GM12801 (cell line): ENCODE measurements around the gene CALHM3.

Source experiments
- TF ChIP-seq, protein P1 (sequence below): IDR thresholded peaks from one replicate; pipeline ENCODE4 v1.5.1; 2011; ENCODE audit warnings: control low read depth; ENCODE audit not compliant: insufficient read length; ENCODE audit errors: extremely low read depth

Gene CALHM3

GRCh38 chr10:103474077-103474476 lies 5.0 kb downstream of the CALHM3 start:
- TF ChIP-seq, protein P1, sequence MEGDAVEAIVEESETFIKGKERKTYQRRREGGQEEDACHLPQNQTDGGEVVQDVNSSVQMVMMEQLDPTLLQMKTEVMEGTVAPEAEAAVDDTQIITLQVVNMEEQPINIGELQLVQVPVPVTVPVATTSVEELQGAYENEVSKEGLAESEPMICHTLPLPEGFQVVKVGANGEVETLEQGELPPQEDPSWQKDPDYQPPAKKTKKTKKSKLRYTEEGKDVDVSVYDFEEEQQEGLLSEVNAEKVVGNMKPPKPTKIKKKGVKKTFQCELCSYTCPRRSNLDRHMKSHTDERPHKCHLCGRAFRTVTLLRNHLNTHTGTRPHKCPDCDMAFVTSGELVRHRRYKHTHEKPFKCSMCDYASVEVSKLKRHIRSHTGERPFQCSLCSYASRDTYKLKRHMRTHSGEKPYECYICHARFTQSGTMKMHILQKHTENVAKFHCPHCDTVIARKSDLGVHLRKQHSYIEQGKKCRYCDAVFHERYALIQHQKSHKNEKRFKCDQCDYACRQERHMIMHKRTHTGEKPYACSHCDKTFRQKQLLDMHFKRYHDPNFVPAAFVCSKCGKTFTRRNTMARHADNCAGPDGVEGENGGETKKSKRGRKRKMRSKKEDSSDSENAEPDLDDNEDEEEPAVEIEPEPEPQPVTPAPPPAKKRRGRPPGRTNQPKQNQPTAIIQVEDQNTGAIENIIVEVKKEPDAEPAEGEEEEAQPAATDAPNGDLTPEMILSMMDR = no peak

DNA sequence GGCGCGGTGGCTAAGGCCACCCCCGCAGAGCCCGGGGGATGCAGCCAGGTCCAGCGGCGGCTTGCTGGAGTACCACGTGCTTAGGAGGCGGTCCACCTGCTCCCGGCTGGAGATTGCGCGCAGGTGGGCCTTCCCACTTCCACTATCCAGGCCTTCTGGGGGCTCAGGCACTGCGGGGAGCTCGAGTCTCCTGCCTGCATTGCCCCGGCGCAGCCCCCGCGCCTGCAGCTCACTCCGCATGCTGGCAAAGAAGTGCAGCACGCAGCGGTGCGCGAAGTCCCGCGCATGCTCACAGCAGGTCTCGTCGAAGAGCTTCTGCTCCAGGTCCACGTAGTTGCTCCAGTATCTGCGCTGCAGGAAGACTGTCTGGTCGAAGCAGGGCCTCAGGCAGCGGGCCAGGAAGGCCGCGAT lies 5.8 kb downstream of the CALHM3 start:
- TF ChIP-seq, protein P1 = no peak

DNA sequence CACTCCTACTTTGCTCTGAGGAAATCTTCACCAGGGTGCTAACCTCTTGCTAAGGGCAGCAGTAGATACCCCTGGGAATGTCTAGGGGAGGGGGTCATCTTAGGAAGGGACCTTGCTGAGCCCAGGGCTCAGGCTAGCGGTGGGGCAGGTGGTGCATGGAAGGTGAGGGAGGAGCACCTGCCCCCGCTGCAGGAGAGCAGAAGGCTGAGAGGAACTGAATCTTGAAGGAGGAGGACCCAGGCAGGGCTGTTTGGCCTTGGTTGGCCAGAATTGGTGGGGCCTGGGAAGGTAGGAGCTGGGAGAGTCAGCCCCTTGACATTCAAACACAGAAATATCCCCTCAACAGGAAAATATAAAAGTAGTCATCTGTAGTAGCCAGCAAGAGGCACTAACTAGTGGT lies 7.0 kb downstream of the CALHM3 start:
- TF ChIP-seq, protein P1 = no peak

DNA sequence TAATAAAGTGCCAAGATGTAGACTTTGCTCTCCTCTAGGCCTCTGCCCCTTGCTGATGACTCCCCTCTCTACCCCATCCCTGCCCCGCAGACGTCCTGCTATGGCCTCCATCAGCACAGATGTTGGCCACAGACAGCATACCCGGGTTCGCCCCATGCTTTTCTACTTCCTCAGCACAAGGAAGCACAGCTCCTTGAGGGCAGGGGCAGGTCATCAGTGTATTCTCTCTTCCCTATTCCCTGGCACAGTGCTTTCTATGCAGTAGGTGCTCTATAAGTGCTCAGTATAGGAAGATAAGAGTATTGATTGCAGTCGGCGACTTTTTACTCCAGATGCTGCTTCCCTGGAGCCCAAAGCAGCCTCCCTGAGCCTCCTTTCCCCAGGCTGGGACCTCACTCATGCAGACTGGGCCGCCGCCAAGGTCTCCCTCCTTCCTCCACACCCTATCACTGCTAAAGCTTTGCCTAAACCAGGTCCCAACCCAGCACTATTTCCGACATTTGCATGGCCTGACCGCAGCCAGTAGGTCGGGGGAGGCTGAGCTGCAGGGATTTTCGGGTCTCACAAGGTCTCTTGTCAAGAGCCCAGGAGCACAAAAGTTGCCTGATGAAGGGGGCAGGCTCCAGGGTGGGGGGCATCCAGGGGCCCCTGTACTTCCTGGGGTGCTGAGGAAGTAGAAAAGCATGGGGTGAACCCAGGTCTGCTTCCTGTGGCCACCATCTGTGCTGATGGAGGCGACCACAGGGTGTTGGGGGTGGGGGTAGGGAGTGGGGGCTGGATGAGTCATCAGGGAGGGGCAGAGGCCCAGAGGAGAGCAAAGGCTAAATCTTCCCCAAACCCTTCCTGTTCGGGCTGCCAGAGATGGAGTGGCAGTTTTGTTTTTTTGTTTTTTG lies 8.0 kb downstream of the CALHM3 start:
- TF ChIP-seq, protein P1 = no peak

DNA sequence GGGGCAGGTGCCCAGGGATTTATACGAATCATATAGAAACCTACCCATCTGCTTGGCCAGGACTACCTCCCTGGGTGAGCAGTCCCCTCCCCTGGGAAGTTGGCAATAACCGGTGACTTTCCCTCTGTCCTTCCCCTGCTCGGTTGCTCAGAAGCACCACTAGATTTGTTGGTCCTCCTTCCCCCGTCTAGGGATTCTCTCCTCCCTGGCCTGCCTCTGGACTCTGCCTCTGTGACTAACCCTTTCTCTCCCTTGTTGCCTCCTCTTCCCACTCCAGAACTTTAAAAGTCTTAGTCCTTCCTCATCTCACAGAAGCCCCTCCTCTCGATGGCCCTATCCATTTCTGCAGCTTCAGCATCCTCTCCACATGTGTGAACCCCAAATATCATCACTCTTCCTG lies 9.8 kb downstream of the CALHM3 start:
- TF ChIP-seq, protein P1 = no peak

DNA sequence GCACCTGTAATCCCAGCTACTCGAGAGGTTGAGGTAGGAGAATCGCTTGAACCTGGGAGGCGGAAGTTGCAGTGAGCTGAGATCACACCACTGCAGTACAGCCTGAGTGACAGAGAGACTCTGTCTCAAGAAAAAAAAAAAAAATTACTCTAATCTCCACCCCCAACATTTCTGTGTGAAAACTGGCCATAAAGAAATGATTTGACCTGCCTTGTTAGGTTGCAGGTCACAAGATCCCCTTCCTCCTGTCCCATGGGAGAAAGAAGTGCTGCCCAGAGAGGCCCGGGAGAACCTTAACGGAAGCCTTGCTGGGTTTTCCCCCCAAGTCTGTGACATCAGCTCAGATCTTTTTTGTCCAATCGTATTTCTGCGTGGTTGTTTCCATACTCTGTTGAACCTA lies 11.6 kb downstream of the CALHM3 start:
- TF ChIP-seq, protein P1 = no peak

DNA sequence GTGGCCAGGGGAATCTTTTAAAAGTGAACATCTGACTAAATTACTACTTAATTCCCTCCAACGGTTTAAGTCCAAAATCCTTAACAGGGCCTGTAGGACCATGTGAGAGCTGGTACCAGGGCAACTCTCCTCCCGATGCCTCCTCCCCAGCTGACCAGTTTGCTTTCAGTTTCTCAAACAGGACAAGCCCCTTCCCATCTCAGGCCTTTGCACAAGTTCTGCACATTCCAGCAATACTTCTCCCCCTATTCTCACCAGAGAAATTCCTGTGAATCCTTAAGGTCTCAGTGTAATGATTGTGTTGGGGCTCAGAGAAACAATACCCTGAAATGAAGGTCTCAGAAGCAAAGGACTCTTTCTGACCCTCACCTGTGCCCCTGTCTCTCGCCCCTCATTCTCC lies 12.3 kb downstream of the CALHM3 start:
- TF ChIP-seq, protein P1 = no peak
